ENCODE measurements around the gene GCLC. TPM values are rescaled to one million over a fixed set of nuclear protein-coding genes. Genes with fewer than 3 reads are reported as not detected.

The GCLC gene
- total RNA-seq, 1 experiment from 2014 or later: 4.4 TPM

GRCh38 chr6:53479871-53480270 is 65.0 kb downstream of the GCLC start:
- no peak for DNase-seq
- Histone ChIP-seq H3K9me3 (replicated peaks) (no peaks in the 10 kb centered on the region), H3K27ac (no peak overlapping the region), H3K27me3 (no peaks in the 10 kb centered on the region), H3K4me3 (no peak overlapping the region), H3K36me3 (no peaks in the 10 kb centered on the region), H3K4me1 (no peaks in the 10 kb centered on the region)

GRCh38 chr6:53476964-53477363 is 67.9 kb downstream of the GCLC start:
- Histone ChIP-seq H3K9me3 (replicated peaks) (no peaks in the 10 kb centered on the region), H3K27ac (no peak overlapping the region), H3K36me3 (no peaks in the 10 kb centered on the region), H3K4me1 (no peaks in the 10 kb centered on the region), H3K27me3 (no peaks in the 10 kb centered on the region), H3K4me3 (no peak overlapping the region)
- no peak for DNase-seq

DNA sequence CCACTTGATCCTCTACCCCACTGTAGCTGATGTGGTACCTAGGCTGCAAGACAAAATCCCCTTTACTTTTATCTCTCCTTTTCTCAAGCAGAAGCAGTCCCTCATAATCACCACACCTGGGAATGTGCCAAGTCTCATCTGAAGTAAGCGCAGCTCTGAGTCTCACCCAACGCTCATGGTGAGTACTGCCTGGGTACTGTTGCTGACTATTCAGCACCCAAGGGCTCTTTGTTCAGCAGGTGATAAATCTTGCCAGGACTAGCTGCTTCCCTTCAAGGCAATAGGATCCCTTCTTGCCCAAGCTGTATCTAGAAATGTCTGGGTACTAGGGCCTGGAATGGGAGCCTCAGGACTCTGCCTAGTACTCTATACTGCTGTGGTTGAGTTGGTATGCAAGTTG is 70.9 kb downstream of the GCLC start:
- no peaks in the 10 kb centered on the region for H3K27me3 ChIP-seq
- no peaks in the 10 kb centered on the region for H3K4me1 ChIP-seq
- DNase-seq: no peak
- H3K36me3 ChIP-seq: no peaks in the 10 kb centered on the region
- no peaks in the 10 kb centered on the region for H3K9me3 ChIP-seq (replicated peaks)
- H3K27ac ChIP-seq: no peak overlapping the region
- H3K4me3 ChIP-seq: no peak overlapping the region

GRCh38 chr6:53469163-53469562 is 75.7 kb downstream of the GCLC start:
- no peak overlapping the region for H3K4me3 ChIP-seq
- no peaks in the 10 kb centered on the region for H3K9me3 ChIP-seq (replicated peaks)
- DNase-seq: no peak
- no peaks in the 10 kb centered on the region for H3K27me3 ChIP-seq
- no peak overlapping the region for H3K27ac ChIP-seq
- no peaks in the 10 kb centered on the region for H3K36me3 ChIP-seq
- no peaks in the 10 kb centered on the region for H3K4me1 ChIP-seq

DNA sequence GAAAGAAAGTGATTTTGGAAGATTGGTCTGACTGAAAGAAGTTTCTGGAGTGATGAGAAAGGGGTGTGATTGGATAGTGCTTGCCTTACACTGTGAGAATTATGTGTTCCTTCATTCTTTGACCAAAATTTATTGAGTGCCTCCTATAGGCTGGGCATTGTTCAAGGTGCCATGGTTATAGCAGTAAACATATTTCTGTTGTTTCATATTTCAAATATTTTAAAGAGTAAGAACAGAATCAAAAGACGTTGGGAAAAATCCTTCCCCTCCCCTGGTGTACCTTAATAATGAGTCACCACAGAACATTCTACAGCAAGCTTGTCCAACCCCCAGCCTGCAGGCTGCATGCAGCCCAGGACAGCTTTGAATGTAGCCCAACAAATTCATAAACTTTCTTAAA is 78.6 kb downstream of the GCLC start:
- H3K4me3 ChIP-seq: no peak overlapping the region
- no peaks in the 10 kb centered on the region for H3K9me3 ChIP-seq (replicated peaks)
- no peaks in the 10 kb centered on the region for H3K4me1 ChIP-seq
- H3K36me3 ChIP-seq: no peaks in the 10 kb centered on the region
- DNase-seq: no peak
- no peaks in the 10 kb centered on the region for H3K27me3 ChIP-seq
- H3K27ac ChIP-seq: no peak overlapping the region

GRCh38 chr6:53465732-53466131 is 79.2 kb downstream of the GCLC start:
- no peaks in the 10 kb centered on the region for H3K4me1 ChIP-seq
- H3K27me3 ChIP-seq: no peaks in the 10 kb centered on the region
- no peak overlapping the region for H3K4me3 ChIP-seq
- H3K36me3 ChIP-seq: no peaks in the 10 kb centered on the region
- H3K27ac ChIP-seq: no peak overlapping the region
- no peak for DNase-seq
- no peaks in the 10 kb centered on the region for H3K9me3 ChIP-seq (replicated peaks)

GRCh38 chr6:53464927-53465460 is 79.9 kb downstream of the GCLC start:
- Histone ChIP-seq H3K9me3 (replicated peaks) (no peaks in the 10 kb centered on the region), H3K36me3 (no peaks in the 10 kb centered on the region), H3K4me3 (no peak overlapping the region), H3K27me3 (no peaks in the 10 kb centered on the region), H3K27ac (no peak overlapping the region), H3K4me1 (no peaks in the 10 kb centered on the region)
- no peak for DNase-seq

- H3K4me3 ChIP-seq: no peak overlapping the region
- H3K4me1 ChIP-seq: no peaks in the 10 kb centered on the region
- no peaks in the 10 kb centered on the region for H3K36me3 ChIP-seq
- no peaks in the 10 kb centered on the region for H3K9me3 ChIP-seq (replicated peaks)
- H3K27ac ChIP-seq: no peak overlapping the region
- no peaks in the 10 kb centered on the region for H3K27me3 ChIP-seq
- DNase-seq: no peak
Measured at GRCh38 chr6:53464483-53464882, 80.4 kb downstream of the GCLC start.

DNA sequence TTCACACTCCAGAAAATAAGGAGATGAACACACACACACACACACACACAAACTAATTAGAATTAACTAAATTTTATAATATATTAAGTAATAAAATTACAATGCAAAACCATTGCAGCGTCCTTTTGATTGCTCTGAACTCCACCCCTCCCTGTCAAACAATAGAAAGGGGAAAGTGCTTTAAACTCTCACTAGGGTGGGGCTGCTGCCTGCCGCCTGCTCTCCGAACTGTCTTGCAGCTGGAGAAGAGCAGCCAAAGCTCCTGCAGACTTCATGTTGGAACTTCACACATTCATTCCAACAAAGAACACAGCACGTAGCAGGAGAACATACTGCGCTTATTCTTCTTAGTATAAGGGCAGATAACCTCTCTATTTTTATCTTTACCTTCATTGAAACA is 83.2 kb downstream of the GCLC start:
- Histone ChIP-seq H3K9me3 (replicated peaks) (no peaks in the 10 kb centered on the region), H3K4me3 (no peak overlapping the region), H3K36me3 (no peaks in the 10 kb centered on the region), H3K27ac (no peak overlapping the region), H3K27me3 (no peaks in the 10 kb centered on the region), H3K4me1 (no peaks in the 10 kb centered on the region)
- DNase-seq: no peak

GRCh38 chr6:53461041-53461656 is 83.8 kb downstream of the GCLC start:
- DNase-seq: no peak
- Histone ChIP-seq H3K9me3 (replicated peaks) (no peaks in the 10 kb centered on the region), H3K27me3 (no peaks in the 10 kb centered on the region), H3K27ac (no peak overlapping the region), H3K4me1 (no peaks in the 10 kb centered on the region), H3K4me3 (no peak overlapping the region), H3K36me3 (no peaks in the 10 kb centered on the region)

DNA sequence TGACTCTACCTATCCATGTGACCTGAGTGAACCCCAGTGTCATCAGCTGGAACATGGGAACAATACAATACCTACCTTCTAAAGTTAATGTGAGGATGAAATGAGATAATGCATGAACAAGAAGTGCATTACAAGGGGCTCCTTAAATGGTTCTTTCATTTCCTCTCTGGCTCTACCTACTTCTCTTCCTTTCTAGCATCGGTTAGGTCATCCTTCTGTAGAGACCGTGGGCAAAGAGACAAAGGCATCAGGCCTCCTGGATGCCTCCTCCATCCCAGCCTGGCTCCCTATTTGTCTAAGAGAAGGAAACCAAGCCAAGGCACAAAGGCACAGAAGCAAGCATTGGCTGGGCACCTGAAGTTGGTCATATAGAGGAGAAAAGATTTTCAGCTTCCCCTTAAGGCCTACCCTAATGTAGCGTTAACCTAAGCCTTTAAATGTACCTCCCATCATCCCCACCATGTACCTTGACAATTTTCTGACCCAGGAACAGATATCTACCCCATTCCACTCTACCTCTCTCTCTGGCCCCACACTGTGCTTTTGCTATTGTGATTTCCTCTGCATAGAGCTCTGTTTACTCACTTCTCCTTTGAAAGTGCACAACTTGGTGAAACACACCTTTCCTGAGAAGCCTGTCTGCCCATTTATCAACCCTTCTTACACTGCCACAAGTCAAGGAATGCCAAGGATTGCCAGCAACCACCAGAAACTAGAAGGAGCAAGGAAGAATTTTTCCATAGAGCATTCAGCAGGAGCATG is 86.6 kb downstream of the GCLC start:
- DNase-seq: no peak
- H3K4me1 ChIP-seq: no peaks in the 10 kb centered on the region
- no peak overlapping the region for H3K27ac ChIP-seq
- no peaks in the 10 kb centered on the region for H3K9me3 ChIP-seq (replicated peaks)
- H3K27me3 ChIP-seq: no peaks in the 10 kb centered on the region
- H3K36me3 ChIP-seq: no peaks in the 10 kb centered on the region
- H3K4me3 ChIP-seq: no peak overlapping the region

DNA sequence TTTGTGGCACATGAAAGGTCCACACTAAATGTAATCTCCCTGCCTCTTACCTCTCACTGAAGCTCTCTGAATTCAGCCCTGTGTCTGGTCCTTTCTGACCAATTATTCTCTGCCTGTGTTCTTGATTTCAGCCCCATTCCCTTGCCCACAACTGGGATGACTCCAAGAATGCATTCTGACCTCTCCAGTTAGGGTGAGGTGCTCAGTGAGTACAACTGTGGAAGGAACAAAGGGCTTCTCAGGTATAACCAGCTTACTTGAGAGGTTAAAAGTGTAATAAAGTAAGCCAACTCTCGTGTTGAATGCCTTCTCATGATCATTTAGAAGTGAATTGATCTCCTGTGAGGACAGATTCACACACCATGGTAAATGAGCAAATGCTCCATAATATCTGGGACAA is 88.1 kb downstream of the GCLC start:
- no peak for DNase-seq
- Histone ChIP-seq H3K27ac (no peak overlapping the region), H3K27me3 (no peaks in the 10 kb centered on the region), H3K4me3 (no peak overlapping the region), H3K9me3 (replicated peaks) (no peaks in the 10 kb centered on the region), H3K36me3 (no peaks in the 10 kb centered on the region), H3K4me1 (no peaks in the 10 kb centered on the region)

- Histone ChIP-seq H3K4me3 (no peak overlapping the region), H3K27me3 (no peaks in the 10 kb centered on the region), H3K36me3 (no peaks in the 10 kb centered on the region), H3K4me1 (no peaks in the 10 kb centered on the region), H3K27ac (no peak overlapping the region), H3K9me3 (replicated peaks) (no peaks in the 10 kb centered on the region)
- DNase-seq: no peak
Measured at GRCh38 chr6:53455678-53456077, 89.2 kb downstream of the GCLC start.

DNA sequence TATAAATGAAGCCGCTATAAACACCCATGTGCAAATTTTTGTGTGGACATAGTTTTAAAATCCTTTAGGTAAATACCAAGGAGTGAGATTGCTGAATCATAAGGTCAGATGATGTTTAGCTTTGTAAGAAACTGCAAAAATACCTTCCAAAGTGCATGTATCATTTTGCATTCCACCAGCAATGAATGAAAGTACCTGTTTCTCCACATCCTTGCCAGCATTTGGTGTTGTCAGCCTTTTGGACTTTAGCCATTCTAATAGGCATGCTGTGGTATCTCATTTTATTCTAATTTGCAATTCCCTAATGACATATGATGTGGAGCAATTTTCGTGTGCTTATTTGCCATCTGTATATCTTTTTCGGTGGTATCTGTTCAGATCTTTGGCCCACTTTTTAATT is 93.7 kb downstream of the GCLC start:
- Histone ChIP-seq H3K36me3 (no peaks in the 10 kb centered on the region), H3K4me3 (no peak overlapping the region), H3K27ac (no peak overlapping the region), H3K4me1 (no peaks in the 10 kb centered on the region), H3K27me3 (no peaks in the 10 kb centered on the region), H3K9me3 (replicated peaks) (no peaks in the 10 kb centered on the region)
- no peak for DNase-seq

- Histone ChIP-seq H3K36me3 (no peaks in the 10 kb centered on the region), H3K4me1 (no peaks in the 10 kb centered on the region), H3K4me3 (no peak overlapping the region), H3K9me3 (replicated peaks) (no peaks in the 10 kb centered on the region), H3K27me3 (no peaks in the 10 kb centered on the region), H3K27ac (no peak overlapping the region)
- DNase-seq: no peak
Measured at GRCh38 chr6:53447865-53448264, 97.0 kb downstream of the GCLC start.
